Kidney tubule cell (primary cell): ENCODE data around the gene ACSL5.

Source experiments
- DNase-seq: peaks from one replicate; pipeline ENCODE4 v3.0.0-alpha.2; 2018; ENCODE audit warnings: low spot score

The ACSL5 gene

DNA sequence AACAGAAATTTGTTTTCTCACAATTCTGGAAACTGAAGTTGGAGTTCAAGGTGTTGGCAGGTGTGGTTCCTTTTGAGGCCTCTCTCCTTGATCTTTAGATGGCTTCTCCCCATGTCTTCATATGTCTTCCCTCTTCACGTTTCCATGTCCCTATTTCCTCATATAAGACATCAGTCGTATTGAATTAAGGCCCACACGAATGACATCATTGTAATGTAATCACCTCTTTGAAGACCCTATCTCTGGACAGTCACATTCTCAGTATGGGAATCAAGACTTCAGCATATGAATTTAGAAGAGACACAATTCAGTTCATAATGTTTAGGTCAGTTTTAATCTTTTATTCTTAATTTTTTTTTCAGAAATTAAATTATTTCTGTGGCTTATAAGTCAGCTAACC, 92.9 kb downstream of the ACSL5 start:
- DNase-seq = no peak

DNA sequence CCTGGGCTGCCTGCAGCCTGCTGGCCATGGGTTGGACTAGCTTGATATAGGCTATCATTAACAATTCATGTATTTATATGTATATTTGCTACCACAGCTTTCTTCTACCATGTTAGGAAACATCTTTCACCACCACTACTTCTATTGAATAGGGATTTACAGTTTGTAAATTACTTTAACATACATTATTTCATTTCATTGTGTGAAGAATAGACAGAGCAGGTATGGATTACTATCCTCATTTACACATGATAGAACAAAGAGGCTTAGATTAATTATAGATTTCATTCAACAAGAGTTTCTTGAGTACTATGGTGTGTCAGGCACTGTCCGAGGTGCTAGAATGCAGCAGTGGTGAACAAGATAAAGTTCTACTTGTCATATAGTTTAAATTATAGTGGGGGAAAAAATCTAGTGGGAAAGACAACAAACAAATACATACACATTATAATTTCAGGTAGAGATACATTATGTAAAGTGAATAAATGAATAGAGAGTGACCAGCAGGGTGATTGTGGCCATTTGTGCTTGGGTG, 93.7 kb downstream of the ACSL5 start:
- no peak for DNase-seq

DNA sequence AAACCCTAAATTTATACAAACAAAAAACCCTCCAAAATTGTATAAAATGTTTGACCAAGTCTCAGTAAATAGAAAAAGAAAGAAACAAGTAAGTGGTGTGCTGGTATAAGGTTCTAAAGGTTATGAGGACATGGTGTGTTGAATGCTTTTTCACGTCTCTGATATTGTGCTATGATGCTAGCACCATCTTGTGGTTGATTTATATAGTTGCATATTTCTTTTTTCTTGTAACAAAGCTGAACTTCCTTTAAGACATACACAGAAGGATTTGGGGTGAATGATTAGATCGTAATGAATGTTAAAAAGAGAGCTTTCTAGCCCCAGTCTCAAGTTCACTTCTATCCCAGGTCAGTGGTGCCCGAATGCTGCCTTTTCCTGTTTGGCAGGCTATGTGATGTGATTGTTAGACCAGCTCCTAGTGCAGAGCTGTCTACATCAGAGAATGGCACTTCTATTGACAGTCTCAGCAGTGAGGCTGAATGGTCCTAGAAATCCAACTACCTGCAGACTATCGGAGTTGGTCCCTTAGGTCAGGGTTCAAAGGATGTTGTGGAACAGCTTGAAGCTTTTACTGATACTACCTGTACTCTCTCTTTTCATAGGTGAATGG, 98.1 kb downstream of the ACSL5 start:
- peak; percentile 58 for DNase-seq

DNA sequence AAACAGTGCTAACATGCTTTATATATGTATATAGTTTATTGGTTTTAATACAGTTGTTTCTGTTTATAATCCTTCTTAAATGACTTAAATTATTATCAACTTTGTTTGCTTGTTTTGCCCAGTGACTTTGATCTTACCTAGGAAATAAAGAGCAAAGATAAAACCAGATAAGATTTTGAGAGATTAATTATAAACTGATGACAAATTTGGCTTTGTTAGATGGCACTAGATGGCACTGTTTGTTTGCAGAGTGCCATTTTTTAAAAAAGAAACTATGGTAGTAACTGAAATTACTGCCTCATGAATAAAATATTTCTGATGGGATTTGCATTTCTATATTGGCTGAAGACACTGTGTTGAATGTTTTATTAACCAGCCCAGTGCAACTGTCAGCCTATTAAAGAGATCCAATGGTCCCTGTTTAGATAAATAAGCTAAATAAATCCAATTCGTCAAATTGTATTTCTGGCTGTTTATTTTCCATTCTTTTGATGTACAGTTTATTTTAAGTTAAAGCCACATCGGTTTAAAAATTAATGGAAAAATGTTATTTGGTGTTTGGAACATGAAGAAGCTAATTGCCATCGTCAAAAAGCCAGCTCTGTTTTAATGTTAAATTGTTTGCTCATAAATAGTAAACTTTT, 101.8 kb downstream of the ACSL5 start:
- peak; percentile 12 for DNase-seq
